Measurements from ENCODE around the gene HSP90AB1. TPM values are rescaled to one million over a fixed set of nuclear protein-coding genes. Genes with fewer than 3 reads are reported as not detected.

Gene HSP90AB1
- polyA plus RNA-seq, 1 donor from 2014 or later, result 522 TPM

DNA sequence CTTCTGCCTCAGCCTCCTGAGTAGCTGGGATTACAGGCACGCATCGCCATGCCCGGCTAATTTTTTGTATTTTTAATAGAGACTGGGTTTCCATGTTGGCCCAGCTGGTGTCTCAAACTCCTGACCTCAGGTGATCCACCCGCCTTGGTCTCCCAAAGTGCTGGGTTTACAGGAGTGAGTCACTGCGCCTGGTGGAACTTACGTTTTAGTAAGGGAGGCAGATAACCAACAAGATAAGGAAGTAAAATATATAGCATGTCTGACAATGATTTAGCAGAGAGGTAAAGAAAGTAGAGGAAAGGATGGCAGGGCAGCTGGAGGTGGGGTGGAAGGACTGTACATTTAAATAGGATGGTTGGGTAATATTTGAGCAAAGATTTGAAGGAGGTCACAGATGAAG is 42.9 kb upstream of the HSP90AB1 start:
- Histone ChIP-seq H3K27me3 (ENCODE audit: insufficient read depth, low read depth, low read length) (no peaks in the 10 kb centered on the region), H3K36me3 (ENCODE audit: insufficient read depth, low read length) (no peaks in the 10 kb centered on the region), H4K20me1 (ENCODE audit: insufficient read depth) (no peaks in the 10 kb centered on the region), H3K9me3 (ENCODE audit: low read length) (no peaks in the 10 kb centered on the region), H3K9me2 (ENCODE audit: insufficient read depth, low read length) (no peaks in the 10 kb centered on the region), H3K4me2 (ENCODE audit: low read length) (no peak overlapping the region), H2AFZ (ENCODE audit: low read depth, low read length) (no peak overlapping the region), H3K27ac (ENCODE audit: low read length) (no peak overlapping the region), H3K9ac (ENCODE audit: low read length) (no peak overlapping the region), H3K4me3 (ENCODE audit: low read length) (no peak overlapping the region), H3K79me2 (replicated peaks; ENCODE audit: insufficient read depth, low read length) (no peaks in the 10 kb centered on the region), H3F3A (ENCODE audit: insufficient read depth, low read length, poor library complexity, severe bottlenecking) (no peaks in the 10 kb centered on the region)
- TF ChIP-seq TAF1 (IDR thresholded peaks at IDR 0.05; ENCODE audit: low read depth) (no peak), POLR2AphosphoS5 (IDR thresholded peaks at IDR 0.05) (no peak), EZH2 (IDR thresholded peaks at IDR 0.05; ENCODE audit: borderline replicate concordance, insufficient read depth, low read length, poor library complexity, severe bottlenecking) (no peak), EP300 (conservative IDR thresholded peaks at IDR 0.05; ENCODE audit: poor library complexity, severe bottlenecking) (no peak), MXI1 (conservative IDR thresholded peaks at IDR 0.05; ENCODE audit: poor library complexity, severe bottlenecking) (no peak), SMC3 (conservative IDR thresholded peaks at IDR 0.05; ENCODE audit: poor library complexity) (no peak), RAD21 (conservative IDR thresholded peaks at IDR 0.05) (no peak)
- TF ChIP-seq, protein P1, sequence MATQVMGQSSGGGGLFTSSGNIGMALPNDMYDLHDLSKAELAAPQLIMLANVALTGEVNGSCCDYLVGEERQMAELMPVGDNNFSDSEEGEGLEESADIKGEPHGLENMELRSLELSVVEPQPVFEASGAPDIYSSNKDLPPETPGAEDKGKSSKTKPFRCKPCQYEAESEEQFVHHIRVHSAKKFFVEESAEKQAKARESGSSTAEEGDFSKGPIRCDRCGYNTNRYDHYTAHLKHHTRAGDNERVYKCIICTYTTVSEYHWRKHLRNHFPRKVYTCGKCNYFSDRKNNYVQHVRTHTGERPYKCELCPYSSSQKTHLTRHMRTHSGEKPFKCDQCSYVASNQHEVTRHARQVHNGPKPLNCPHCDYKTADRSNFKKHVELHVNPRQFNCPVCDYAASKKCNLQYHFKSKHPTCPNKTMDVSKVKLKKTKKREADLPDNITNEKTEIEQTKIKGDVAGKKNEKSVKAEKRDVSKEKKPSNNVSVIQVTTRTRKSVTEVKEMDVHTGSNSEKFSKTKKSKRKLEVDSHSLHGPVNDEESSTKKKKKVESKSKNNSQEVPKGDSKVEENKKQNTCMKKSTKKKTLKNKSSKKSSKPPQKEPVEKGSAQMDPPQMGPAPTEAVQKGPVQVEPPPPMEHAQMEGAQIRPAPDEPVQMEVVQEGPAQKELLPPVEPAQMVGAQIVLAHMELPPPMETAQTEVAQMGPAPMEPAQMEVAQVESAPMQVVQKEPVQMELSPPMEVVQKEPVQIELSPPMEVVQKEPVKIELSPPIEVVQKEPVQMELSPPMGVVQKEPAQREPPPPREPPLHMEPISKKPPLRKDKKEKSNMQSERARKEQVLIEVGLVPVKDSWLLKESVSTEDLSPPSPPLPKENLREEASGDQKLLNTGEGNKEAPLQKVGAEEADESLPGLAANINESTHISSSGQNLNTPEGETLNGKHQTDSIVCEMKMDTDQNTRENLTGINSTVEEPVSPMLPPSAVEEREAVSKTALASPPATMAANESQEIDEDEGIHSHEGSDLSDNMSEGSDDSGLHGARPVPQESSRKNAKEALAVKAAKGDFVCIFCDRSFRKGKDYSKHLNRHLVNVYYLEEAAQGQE (IDR thresholded peaks at IDR 0.05; ENCODE audit: borderline replicate concordance), result no peak
- TF ChIP-seq, protein P2, sequence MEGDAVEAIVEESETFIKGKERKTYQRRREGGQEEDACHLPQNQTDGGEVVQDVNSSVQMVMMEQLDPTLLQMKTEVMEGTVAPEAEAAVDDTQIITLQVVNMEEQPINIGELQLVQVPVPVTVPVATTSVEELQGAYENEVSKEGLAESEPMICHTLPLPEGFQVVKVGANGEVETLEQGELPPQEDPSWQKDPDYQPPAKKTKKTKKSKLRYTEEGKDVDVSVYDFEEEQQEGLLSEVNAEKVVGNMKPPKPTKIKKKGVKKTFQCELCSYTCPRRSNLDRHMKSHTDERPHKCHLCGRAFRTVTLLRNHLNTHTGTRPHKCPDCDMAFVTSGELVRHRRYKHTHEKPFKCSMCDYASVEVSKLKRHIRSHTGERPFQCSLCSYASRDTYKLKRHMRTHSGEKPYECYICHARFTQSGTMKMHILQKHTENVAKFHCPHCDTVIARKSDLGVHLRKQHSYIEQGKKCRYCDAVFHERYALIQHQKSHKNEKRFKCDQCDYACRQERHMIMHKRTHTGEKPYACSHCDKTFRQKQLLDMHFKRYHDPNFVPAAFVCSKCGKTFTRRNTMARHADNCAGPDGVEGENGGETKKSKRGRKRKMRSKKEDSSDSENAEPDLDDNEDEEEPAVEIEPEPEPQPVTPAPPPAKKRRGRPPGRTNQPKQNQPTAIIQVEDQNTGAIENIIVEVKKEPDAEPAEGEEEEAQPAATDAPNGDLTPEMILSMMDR (IDR thresholded peaks at IDR 0.05; ENCODE audit: poor library complexity, severe bottlenecking), result no peak

DNA sequence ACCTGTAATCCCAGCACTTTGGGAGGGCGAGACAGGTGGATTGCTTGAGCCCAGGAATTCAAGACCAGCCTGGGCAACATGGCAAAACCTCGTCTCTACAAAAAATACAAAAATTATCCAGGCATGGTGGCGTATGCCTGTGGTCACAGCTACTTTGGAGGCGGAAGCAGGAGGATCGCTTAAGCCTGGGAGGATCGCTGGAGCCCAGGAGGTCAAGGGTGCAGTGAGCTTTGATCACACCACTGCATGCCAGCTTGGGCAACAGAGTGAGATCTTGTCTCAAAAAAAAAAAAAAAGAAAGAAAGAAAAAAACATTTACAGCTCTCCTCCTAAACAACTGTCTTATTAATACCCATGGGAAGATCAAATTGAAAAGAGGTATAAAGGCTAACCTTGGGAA is 38.9 kb upstream of the HSP90AB1 start:
- H3K9me2 ChIP-seq (ENCODE audit: insufficient read depth, low read length), result no peaks in the 10 kb centered on the region
- H3F3A ChIP-seq (ENCODE audit: insufficient read depth, low read length, poor library complexity, severe bottlenecking), result no peaks in the 10 kb centered on the region
- no peak overlapping the region for H3K9ac ChIP-seq (ENCODE audit: low read length)
- no peak overlapping the region for H3K27ac ChIP-seq (ENCODE audit: low read length)
- H3K4me3 ChIP-seq (ENCODE audit: low read length), result no peak overlapping the region
- no peak overlapping the region for H3K4me2 ChIP-seq (ENCODE audit: low read length)
- no peak overlapping the region for H2AFZ ChIP-seq (ENCODE audit: low read depth, low read length)
- no peaks in the 10 kb centered on the region for H3K79me2 ChIP-seq (replicated peaks; ENCODE audit: insufficient read depth, low read length)
- H4K20me1 ChIP-seq (ENCODE audit: insufficient read depth), result no peaks in the 10 kb centered on the region
- no peaks in the 10 kb centered on the region for H3K9me3 ChIP-seq (ENCODE audit: low read length)
- H3K27me3 ChIP-seq (ENCODE audit: insufficient read depth, low read depth, low read length), result no peaks in the 10 kb centered on the region
- H3K36me3 ChIP-seq (ENCODE audit: insufficient read depth, low read length), result no peaks in the 10 kb centered on the region
- TF ChIP-seq MXI1 (conservative IDR thresholded peaks at IDR 0.05; ENCODE audit: poor library complexity, severe bottlenecking) (no peak), EZH2 (IDR thresholded peaks at IDR 0.05; ENCODE audit: borderline replicate concordance, insufficient read depth, low read length, poor library complexity, severe bottlenecking) (no peak), SMC3 (conservative IDR thresholded peaks at IDR 0.05; ENCODE audit: poor library complexity) (no peak), POLR2AphosphoS5 (IDR thresholded peaks at IDR 0.05) (no peak), EP300 (conservative IDR thresholded peaks at IDR 0.05; ENCODE audit: poor library complexity, severe bottlenecking) (no peak), RAD21 (conservative IDR thresholded peaks at IDR 0.05) (no peak), TAF1 (IDR thresholded peaks at IDR 0.05; ENCODE audit: low read depth) (no peak)
- TF ChIP-seq, protein P2 (IDR thresholded peaks at IDR 0.05; ENCODE audit: poor library complexity, severe bottlenecking), result no peak
- TF ChIP-seq, protein P1 (IDR thresholded peaks at IDR 0.05; ENCODE audit: borderline replicate concordance), result no peak

Data from neural cell (in vitro differentiated cells).